Measurements from ENCODE around the gene GNPDA1.

GRCh38 chr5:142006363-142007236 lies 6.2 kb downstream of the GNPDA1 start:
- TF ChIP-seq, protein P1, sequence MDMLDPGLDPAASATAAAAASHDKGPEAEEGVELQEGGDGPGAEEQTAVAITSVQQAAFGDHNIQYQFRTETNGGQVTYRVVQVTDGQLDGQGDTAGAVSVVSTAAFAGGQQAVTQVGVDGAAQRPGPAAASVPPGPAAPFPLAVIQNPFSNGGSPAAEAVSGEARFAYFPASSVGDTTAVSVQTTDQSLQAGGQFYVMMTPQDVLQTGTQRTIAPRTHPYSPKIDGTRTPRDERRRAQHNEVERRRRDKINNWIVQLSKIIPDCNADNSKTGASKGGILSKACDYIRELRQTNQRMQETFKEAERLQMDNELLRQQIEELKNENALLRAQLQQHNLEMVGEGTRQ (IDR thresholded peaks at IDR 0.05; ENCODE audit: borderline replicate concordance, low read depth, low read length) = no peak
- TF ChIP-seq RCOR1 (IDR thresholded peaks at IDR 0.05; ENCODE audit: low read length) = no peak
- no peak for TF ChIP-seq TAF1 (IDR thresholded peaks at IDR 0.05; ENCODE audit: borderline replicate concordance, low read depth, low read length)
- no peak for TF ChIP-seq FOXM1 (IDR thresholded peaks at IDR 0.05; ENCODE audit: low read depth)
- TF ChIP-seq EP300 (IDR thresholded peaks at IDR 0.05; ENCODE audit: borderline replicate concordance in 1 of 2, low read depth in 1 of 2, low read length in 1 of 2) = no peak
- TF ChIP-seq, protein P2, sequence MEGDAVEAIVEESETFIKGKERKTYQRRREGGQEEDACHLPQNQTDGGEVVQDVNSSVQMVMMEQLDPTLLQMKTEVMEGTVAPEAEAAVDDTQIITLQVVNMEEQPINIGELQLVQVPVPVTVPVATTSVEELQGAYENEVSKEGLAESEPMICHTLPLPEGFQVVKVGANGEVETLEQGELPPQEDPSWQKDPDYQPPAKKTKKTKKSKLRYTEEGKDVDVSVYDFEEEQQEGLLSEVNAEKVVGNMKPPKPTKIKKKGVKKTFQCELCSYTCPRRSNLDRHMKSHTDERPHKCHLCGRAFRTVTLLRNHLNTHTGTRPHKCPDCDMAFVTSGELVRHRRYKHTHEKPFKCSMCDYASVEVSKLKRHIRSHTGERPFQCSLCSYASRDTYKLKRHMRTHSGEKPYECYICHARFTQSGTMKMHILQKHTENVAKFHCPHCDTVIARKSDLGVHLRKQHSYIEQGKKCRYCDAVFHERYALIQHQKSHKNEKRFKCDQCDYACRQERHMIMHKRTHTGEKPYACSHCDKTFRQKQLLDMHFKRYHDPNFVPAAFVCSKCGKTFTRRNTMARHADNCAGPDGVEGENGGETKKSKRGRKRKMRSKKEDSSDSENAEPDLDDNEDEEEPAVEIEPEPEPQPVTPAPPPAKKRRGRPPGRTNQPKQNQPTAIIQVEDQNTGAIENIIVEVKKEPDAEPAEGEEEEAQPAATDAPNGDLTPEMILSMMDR (IDR thresholded peaks at IDR 0.05) = no peak
- TF ChIP-seq MXI1 (IDR thresholded peaks at IDR 0.05; ENCODE audit: low read depth, low read length) = no peak

All from SK-N-SH (cell line).